GM19099 (cell line): ENCODE results near the gene GAK.

Source experiments
- POLR2A ChIP-seq: IDR thresholded peaks from 3 replicates; pipeline ENCODE4 v1.6.1; 2011; ENCODE audit warnings: low read depth; ENCODE audit not compliant: insufficient read length; ENCODE audit errors: extremely low read depth

GAK gene

GRCh38 chr4:813900-814299, 118.2 kb downstream of the GAK start:
- TF ChIP-seq POLR2A = no peak

- no peak for TF ChIP-seq POLR2A
Measured at GRCh38 chr4:808860-809570, 123.1 kb downstream of the GAK start.

- no peak for TF ChIP-seq POLR2A
Measured at GRCh38 chr4:807792-808191, 124.3 kb downstream of the GAK start.

GRCh38 chr4:804804-805203, 127.3 kb downstream of the GAK start:
- no peak for TF ChIP-seq POLR2A

GRCh38 chr4:803884-804283, 128.2 kb downstream of the GAK start:
- no peak for TF ChIP-seq POLR2A

- TF ChIP-seq POLR2A = no peak
Measured at GRCh38 chr4:801436-802124, 130.5 kb downstream of the GAK start.
